Ovary (tissue), 9 donors: ENCODE data around the gene SPI1. TPM values are rescaled to one million over a fixed set of nuclear protein-coding genes. Genes with fewer than 3 reads are reported as not detected.
A peak's percentile ranks its signal among the peaks of the same experiment; 100 is the strongest.

ENCODE experiments used
- DNase-seq, 5 donors: peaks; one replicate each; pipeline ENCODE4 v3.0.0-alpha.2; 2019 to 2020
- H3K27ac ChIP-seq, 2 donors: fragments of 200-600 bp; one replicate each; pipeline versions ENCODE4 v1.5.1 to v1.8.0; 2019 to 2022
- H3K27me3 ChIP-seq: fragments of 200-600 bp; one replicate; pipeline ENCODE4 v1.8.0; 2022
- H3K36me3 ChIP-seq: fragments of 200-600 bp; sonication (generic); one replicate; pipeline ENCODE4 v1.5.1; 2019
- H3K4me1 ChIP-seq: one replicate; pipeline ENCODE4 v1.8.1; 2013; ENCODE audit warnings: mild to moderate bottlenecking, moderate library complexity; ENCODE audit not compliant: insufficient read depth
- H3K4me3 ChIP-seq: fragments of 200-600 bp; sonication (generic); one replicate; pipeline ENCODE4 v1.5.1; 2017
- H3K9me3 ChIP-seq, 2 donors: fragments of 200-600 bp in 1 of 2; sonication (generic) in 1 of 2; one replicate each; pipeline versions ENCODE4 v1.5.1 to v1.8.1; 2013 to 2019; ENCODE audit warnings: mild to moderate bottlenecking in 1 of 2, moderate library complexity in 1 of 2
- CTCF ChIP-seq, 3 donors: fragments of 450-650 bp in 2 of 3; fragments of 200-600 bp in 1 of 3; IDR thresholded peaks; one replicate each; pipeline versions ENCODE4 v1.5.1 to v1.8.0; 2016 to 2022; ENCODE audit warnings: antibody characterized with exemption in 3 of 3, mild to moderate bottlenecking in 1 of 3
- EP300 ChIP-seq: sonication (generic); formaldehyde crosslinking; IDR thresholded peaks from one replicate; pipeline ENCODE4 v1.6.1; 2017; ENCODE audit warnings: antibody characterized with exemption
- POLR2A ChIP-seq: fragments of 450-650 bp; IDR thresholded peaks from one replicate; pipeline ENCODE4 v1.6.1; 2017; ENCODE audit warnings: antibody characterized with exemption, mild to moderate bottlenecking, moderate library complexity
- WGBS, 3 donors: extraction: QIAGEN DNeasy Blood & Tissue Kit in 1 of 3; methylation state at CpG; one replicate each; pipeline versions ENCODE4 v1.1.5 to v1.1.7; 2013 to 2017; 5-methylcytosine and 5-hydroxymethylcytosine counted together
- intact Hi-C, 4 donors: fragments of 100-400 bp; cut with DNase I; formaldehyde crosslinking; loops; one replicate each; pipeline versions ENCODE4 v1.11.0 to v1.15.1; 2022 to 2023
- polyA plus RNA-seq, 2 donors: library from polyadenylated mRNA; stranded (reverse); fragments of 200-250 nt in 1 of 2; fragments of 350-450 nt in 1 of 2; fragmentation: Illumina TruSeq in 1 of 2; extraction: RNeasy Lipid Tissue Mini Kit (QIAGEN cat#74804) in 1 of 2; gene quantifications; one replicate each; pipeline ENCODE4 v1.2.3, GENCODE V29; 2013 to 2014
- total RNA-seq, 7 donors: library from RNA; depleted of rRNA in 2 of 7; stranded (reverse); fragments of >200 nt in 2 of 7; fragmentation: NEBNext Ultra II Directional in 3 of 7; extraction: Animal tissue kit (Norgen Biotek cat#: 25700) in 3 of 7; gene quantifications; one replicate each; pipeline versions ENCODE4 v1.1.0 to v1.2.4, GENCODE V29; 2016 to 2023
- donor health status: DM: no; HTN: no; CAD: no; lungs with moderate emphysema.
- donor health status: DM: no; HTN: no; CAD: no.
- donor health status: Bipolar disorder and iron deficiency.
- donor health status: DM: yes; HTN: yes; CAD: no.
- donor health status: DM: no; HTN: no; CAD: no.
- donor health status: DM: yes; HTN: yes; CAD: no.

Gene SPI1
- total and polyA plus RNA-seq, 9 donors: 3.9 to 21.5 (median 6.8) TPM

GRCh38 chr11:47400768-47401279, 22.5 kb upstream of the SPI1 start:
- peak overlapping the region; percentile 65 for H3K4me3 ChIP-seq
- intact Hi-C loops: no loop called here
- no peak for DNase-seq

GRCh38 chr11:47399860-47400767, 21.8 kb upstream of the SPI1 start:
- WGBS, 3 donors: 3 to 5% (median 3%) methylated on average over 27 to 46 of the region's 47 CpGs
- peak overlapping the region; percentile 65 for H3K4me3 ChIP-seq
- H3K9me3 ChIP-seq: no peaks in the 10 kb centered on the region
- H3K27me3 ChIP-seq: no peaks in the 10 kb centered on the region
- peak in 4 of 5 donors; percentile 61 to 73 (median 64) for DNase-seq
- no peaks in the 10 kb centered on the region for H3K36me3 ChIP-seq
- no peak for TF ChIP-seq POLR2A
- TF ChIP-seq EP300: no peak
- no peak for TF ChIP-seq CTCF (IDR thresholded peaks at IDR 0.05)
- peak overlapping the region; percentile 75 to 79 for H3K27ac ChIP-seq
- intact Hi-C loops: no loop called here
- no peaks in the 10 kb centered on the region for H3K4me1 ChIP-seq

More at GRCh38 chr11:47400768-47401279, 22.5 kb upstream of the SPI1 start:
- no peaks in the 10 kb centered on the region for H3K4me1 ChIP-seq
- WGBS, 3 donors: 19 to 24% (median 24%) methylated on average over 8 of the region's 8 CpGs
- no peaks in the 10 kb centered on the region for H3K9me3 ChIP-seq
- no peaks in the 10 kb centered on the region for H3K27me3 ChIP-seq
- TF ChIP-seq EP300 (no peak), POLR2A (no peak), CTCF (IDR thresholded peaks at IDR 0.05) (no peak)
- peak overlapping the region in 1 of 2 donors; percentile 79 for H3K27ac ChIP-seq
- no peaks in the 10 kb centered on the region for H3K36me3 ChIP-seq

GRCh38 chr11:47398551-47398950, 20.2 kb upstream of the SPI1 start:
- TF ChIP-seq EP300 (no peak), CTCF (IDR thresholded peaks at IDR 0.05) (no peak), POLR2A (no peak)
- peak in 1 of 5 donors; percentile 17 for DNase-seq
- H3K27ac ChIP-seq: no peak overlapping the region
- no peaks in the 10 kb centered on the region for H3K4me1 ChIP-seq
- WGBS, 3 donors: 93 to 100% (median 100%) methylated on average over 1 of the region's 1 CpG
- H3K27me3 ChIP-seq: no peaks in the 10 kb centered on the region
- no peak overlapping the region for H3K4me3 ChIP-seq
- no peaks in the 10 kb centered on the region for H3K9me3 ChIP-seq
- no peaks in the 10 kb centered on the region for H3K36me3 ChIP-seq
- intact Hi-C loops: no loop called here

- intact Hi-C loops: no loop called here
- Histone ChIP-seq H3K27me3 (no peaks in the 10 kb centered on the region), H3K27ac (no peak overlapping the region), H3K4me1 (no peaks in the 10 kb centered on the region), H3K9me3 (no peaks in the 10 kb centered on the region), H3K4me3 (no peak overlapping the region), H3K36me3 (no peaks in the 10 kb centered on the region)
- DNase-seq: no peak
- WGBS, 3 donors: 77 to 86% (median 86%) methylated on average over 3 of the region's 3 CpGs
- no peak for TF ChIP-seq POLR2A
- TF ChIP-seq CTCF (IDR thresholded peaks at IDR 0.05): no peak
- no peak for TF ChIP-seq EP300
These were observed 19.7 kb upstream of the SPI1 start for GRCh38 chr11:47398011-47398410.
